Lower lobe of right lung (tissue), 2 donors: Measurements from ENCODE around the gene CDK15. TPM values are rescaled to one million over a fixed set of nuclear protein-coding genes. Genes with fewer than 3 reads are reported as not detected.
A peak's percentile ranks its signal among the peaks of the same experiment; 100 is the strongest.
"Not testable (repeated sequence)": the region's sequence is repeated elsewhere in the genome, so short reads cannot be mapped to it uniquely, and the experiment has no call there.

ENCODE experiments used
- ATAC-seq, 2 donors: fragments of 200-7000 bp; cut with Tn5 transposase; one replicate each; pipeline ENCODE4 v1.9.1; 2020 to 2022; ENCODE audit warnings: mild to moderate bottlenecking in 2 of 2, moderate library complexity in 2 of 2
- DNase-seq: peaks from one replicate; pipeline ENCODE4 v3.0.0-alpha.2; 2020
- H3K27ac ChIP-seq: fragments of 200-600 bp; one replicate; pipeline ENCODE4 v1.8.0; 2022
- H3K27me3 ChIP-seq: fragments of 200-600 bp; one replicate; pipeline ENCODE4 v1.8.0; 2022; ENCODE audit warnings: low read depth
- H3K36me3 ChIP-seq: fragments of 200-600 bp; one replicate; pipeline ENCODE4 v1.8.0; 2022; ENCODE audit warnings: mild to moderate bottlenecking
- H3K4me1 ChIP-seq: fragments of 200-600 bp; one replicate; pipeline ENCODE4 v1.8.0; 2022
- H3K4me3 ChIP-seq: fragments of 200-600 bp; one replicate; pipeline ENCODE4 v1.8.0; 2022; ENCODE audit warnings: mild to moderate bottlenecking
- H3K9me3 ChIP-seq: fragments of 200-600 bp; one replicate; pipeline ENCODE4 v1.8.0; 2022
- intact Hi-C: fragments of 100-400 bp; cut with DNase I; formaldehyde crosslinking; loops from one replicate; pipeline ENCODE4 v1.11.0; 2022
- total RNA-seq: library from RNA; stranded (reverse); fragmentation: NEBNext Ultra II Directional; extraction: Animal tissue kit (Norgen Biotek cat#: 25700); gene quantifications from one replicate; pipeline ENCODE4 v1.2.1, GENCODE V29; 2021
- TF ChIP-seq, protein P1 (sequence below): fragments of 200-600 bp; IDR thresholded peaks from one replicate; pipeline ENCODE4 v1.8.0; 2022; ENCODE audit warnings: antibody characterized with exemption, mild to moderate bottlenecking
- donor health status: DM: no; HTN: yes; CAD: no; lungs with severe emphysema.

The CDK15 gene
- total RNA-seq, 1 donor from 2014 or later = 4.5 TPM

DNA sequence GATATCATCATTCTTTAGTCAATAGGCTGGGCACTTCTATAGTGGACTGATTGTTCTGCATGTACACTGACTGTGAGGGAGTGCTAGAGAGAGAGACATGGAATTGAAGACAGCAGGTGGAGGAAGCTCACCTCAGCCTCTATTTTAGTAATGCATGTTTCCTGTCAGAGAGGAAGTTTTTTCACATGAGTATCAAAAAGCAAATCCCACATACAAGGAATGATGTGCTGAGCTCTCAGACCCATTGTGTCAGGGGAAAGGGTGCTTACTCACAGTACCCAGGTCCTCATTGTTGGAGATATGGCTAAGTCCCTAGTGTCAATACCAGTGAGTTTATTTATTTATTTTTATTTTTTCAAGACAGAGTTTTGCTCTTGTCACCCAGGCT lies 9.9 kb upstream of the CDK15 start:
- intact Hi-C loops = no loop called here
- TF ChIP-seq, protein P1, sequence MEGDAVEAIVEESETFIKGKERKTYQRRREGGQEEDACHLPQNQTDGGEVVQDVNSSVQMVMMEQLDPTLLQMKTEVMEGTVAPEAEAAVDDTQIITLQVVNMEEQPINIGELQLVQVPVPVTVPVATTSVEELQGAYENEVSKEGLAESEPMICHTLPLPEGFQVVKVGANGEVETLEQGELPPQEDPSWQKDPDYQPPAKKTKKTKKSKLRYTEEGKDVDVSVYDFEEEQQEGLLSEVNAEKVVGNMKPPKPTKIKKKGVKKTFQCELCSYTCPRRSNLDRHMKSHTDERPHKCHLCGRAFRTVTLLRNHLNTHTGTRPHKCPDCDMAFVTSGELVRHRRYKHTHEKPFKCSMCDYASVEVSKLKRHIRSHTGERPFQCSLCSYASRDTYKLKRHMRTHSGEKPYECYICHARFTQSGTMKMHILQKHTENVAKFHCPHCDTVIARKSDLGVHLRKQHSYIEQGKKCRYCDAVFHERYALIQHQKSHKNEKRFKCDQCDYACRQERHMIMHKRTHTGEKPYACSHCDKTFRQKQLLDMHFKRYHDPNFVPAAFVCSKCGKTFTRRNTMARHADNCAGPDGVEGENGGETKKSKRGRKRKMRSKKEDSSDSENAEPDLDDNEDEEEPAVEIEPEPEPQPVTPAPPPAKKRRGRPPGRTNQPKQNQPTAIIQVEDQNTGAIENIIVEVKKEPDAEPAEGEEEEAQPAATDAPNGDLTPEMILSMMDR = no peak

DNA sequence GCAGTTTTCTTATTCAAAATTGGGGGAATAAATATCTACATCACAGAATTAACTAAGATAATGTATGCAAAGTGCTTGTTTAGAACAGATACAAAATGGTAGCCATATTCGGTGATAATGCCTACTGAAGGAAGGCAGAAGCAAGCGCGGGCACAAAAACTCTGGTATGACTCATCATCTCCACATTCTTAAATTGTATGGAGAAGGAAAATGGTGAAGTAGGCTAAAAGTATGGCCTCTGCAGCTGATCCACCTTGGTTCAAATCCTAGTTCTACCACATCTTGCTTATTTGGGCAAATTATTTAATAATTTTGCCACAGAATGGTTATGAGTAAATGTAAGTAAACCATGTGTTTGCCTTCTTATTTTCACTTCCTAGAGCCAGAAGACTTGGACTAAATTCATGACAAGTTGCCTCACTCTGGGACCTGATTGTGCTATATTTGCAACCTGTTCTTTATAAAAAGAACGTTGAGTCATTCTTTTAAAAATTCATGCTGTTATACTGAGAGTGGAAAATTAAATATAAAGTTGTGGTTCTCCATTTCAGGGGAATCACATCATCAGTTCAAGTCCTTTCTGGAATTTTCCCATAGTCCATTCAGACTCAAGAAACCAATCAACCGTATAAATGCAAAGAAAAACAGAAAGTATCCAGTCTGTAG lies 9.0 kb upstream of the CDK15 start:
- Histone ChIP-seq H3K27me3 (no peaks in the 10 kb centered on the region), H3K4me3 (no peak overlapping the region), H3K27ac (no peak overlapping the region), H3K9me3 (no peaks in the 10 kb centered on the region), H3K4me1 (no peaks in the 10 kb centered on the region), H3K36me3 (no peaks in the 10 kb centered on the region)
- DNase-seq (no peak), ATAC-seq (no peak)
- intact Hi-C loops = no loop called here
- TF ChIP-seq, protein P1 = no peak

More for the DNA sequence above, 9.9 kb upstream of the CDK15 start:
- no peaks in the 10 kb centered on the region for H3K27me3 ChIP-seq
- no peaks in the 10 kb centered on the region for H3K36me3 ChIP-seq
- ATAC-seq (no peak), DNase-seq (no peak)
- no peak overlapping the region for H3K27ac ChIP-seq
- H3K4me1 ChIP-seq = no peaks in the 10 kb centered on the region
- H3K4me3 ChIP-seq = no peak overlapping the region
- no peaks in the 10 kb centered on the region for H3K9me3 ChIP-seq

DNA sequence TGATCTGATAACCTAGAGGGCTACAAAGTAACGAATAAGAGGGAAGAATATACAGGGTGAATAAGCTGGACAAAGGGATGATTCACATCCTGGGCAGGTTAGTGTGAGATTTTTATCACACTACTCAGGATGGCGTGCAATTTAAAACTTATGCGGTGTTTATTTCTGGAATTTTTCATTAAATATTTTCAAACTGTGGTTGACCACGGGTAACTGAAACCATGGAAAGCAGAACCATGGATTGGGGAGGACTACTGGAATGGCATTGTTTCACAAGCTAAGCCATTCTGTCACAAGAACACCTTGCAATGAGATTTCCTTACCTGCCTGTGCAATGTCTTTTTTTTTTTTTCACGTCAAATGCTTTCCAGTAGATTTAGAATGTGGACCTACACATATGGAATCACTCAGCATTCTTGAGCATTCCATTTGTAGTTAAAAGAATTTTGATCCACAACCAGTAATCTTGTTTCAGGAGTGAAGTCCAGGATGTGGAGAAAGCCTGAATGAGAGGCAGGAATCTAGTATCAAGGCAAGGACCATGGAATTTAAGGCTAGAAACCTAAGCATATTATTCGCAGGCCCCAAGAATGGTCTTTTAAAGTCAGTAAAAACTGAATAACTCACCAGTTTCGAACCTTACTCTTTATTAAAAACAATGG lies 8.0 kb upstream of the CDK15 start:
- no peak overlapping the region for H3K4me3 ChIP-seq
- DNase-seq = no peak
- no peak overlapping the region for H3K27ac ChIP-seq
- H3K4me1 ChIP-seq = no peaks in the 10 kb centered on the region
- no peak for ATAC-seq
- H3K27me3 ChIP-seq = no peaks in the 10 kb centered on the region
- no peaks in the 10 kb centered on the region for H3K9me3 ChIP-seq
- H3K36me3 ChIP-seq = no peaks in the 10 kb centered on the region
- TF ChIP-seq, protein P1 = no peak
- intact Hi-C loops = no loop called here

DNA sequence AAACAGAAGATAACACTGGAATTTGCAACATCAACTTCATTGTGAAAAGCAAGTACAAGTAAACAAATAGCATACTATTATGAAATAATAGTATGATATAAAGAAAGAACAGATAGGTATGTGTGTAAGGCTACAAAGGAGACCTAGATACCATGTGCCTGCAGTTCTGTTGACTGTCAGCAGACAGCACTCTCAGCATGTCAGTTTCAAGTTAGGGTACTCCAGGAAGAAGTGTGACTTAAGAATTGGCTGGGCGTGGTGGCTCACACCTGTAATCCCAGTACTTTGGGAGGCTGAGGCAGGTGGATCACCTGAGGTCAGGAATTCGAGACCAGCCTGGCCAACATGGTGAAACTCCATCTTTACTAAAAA lies 7.4 kb upstream of the CDK15 start:
- H3K27ac ChIP-seq, H3K4me1 ChIP-seq, H3K4me3 ChIP-seq, H3K36me3 ChIP-seq, DNase-seq, H3K9me3 ChIP-seq, H3K27me3 ChIP-seq, ATAC-seq, intact Hi-C loops: not testable (repeated sequence)

DNA sequence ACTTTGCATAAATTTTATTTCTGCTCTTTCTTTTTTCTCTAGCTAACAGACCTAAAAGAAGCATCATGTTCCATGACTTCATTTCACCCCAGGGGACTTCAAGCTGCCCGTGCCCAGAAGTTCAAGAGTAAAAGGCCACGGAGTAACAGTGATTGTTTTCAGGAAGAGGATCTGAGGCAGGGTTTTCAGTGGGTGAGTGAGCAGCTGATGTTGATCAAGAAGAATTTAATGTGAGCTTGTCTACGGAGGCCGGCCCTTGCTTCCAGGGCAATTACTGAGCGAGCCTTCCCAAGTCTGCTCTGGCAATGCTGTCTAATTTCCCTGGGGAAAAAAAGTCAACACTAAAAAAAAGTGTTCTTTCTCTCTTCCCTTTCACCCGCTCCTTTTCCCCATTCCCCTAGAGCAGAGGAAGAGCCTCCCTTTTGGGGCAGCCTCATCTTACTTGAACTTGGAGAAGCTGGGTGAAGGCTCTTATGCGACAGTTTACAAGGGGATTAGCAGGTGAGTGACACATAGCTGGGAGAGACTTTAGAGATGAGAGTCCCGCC lies 1.2 kb downstream of the CDK15 start:
- TF ChIP-seq, protein P1 = no peak
- Histone ChIP-seq H3K9me3 (no peaks in the 10 kb centered on the region), H3K27me3 (no peaks in the 10 kb centered on the region), H3K27ac (peak overlapping the region; percentile 6), H3K4me3 (no peak overlapping the region), H3K36me3 (no peaks in the 10 kb centered on the region), H3K4me1 (peaks cover 6% of the 10 kb centered on the region)
- ATAC-seq (no peak), DNase-seq (no peak)
- intact Hi-C loops = no loop called here

DNA sequence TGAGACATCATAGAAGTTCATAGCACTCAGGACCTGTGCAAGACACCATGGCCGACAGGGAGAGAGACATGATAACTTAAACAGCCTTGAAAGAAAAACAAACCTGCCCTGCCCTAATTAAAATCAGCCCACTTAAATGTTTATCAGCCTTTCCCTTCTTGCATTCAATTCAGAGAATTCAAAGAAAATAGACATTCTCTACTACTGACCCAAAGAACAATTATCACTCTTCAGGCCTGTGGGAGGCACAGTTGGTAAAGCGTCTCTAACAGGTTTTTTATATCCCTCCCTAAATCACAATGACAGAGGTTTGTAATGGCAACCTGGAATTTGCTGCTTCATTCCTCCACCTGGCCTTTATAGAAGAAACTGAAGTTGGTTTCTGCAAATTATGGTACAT lies 1.7 kb downstream of the CDK15 start:
- H3K27me3 ChIP-seq = no peaks in the 10 kb centered on the region
- peak overlapping the region; percentile 6 for H3K27ac ChIP-seq
- no peaks in the 10 kb centered on the region for H3K36me3 ChIP-seq
- no peak for ATAC-seq
- H3K4me3 ChIP-seq = no peak overlapping the region
- peaks cover 6% of the 10 kb centered on the region for H3K4me1 ChIP-seq
- no peak for DNase-seq
- no peaks in the 10 kb centered on the region for H3K9me3 ChIP-seq
- intact Hi-C loops = no loop called here
- TF ChIP-seq, protein P1 = no peak
